Thoracic aorta (tissue), 2 donors: ENCODE data around the gene GIMAP2. TPM values are rescaled to one million over a fixed set of nuclear protein-coding genes. Genes with fewer than 3 reads are reported as not detected.

Experiments used
- ATAC-seq: fragments of 150-250 bp; one replicate; pipeline ENCODE4 v1.8.0; 2017; ENCODE audit warnings: low read depth; ENCODE audit not compliant: insufficient number of reproducible peaks, low FRiP score
- DNase-seq: peaks from one replicate; pipeline ENCODE4 v3.0.0-alpha.2; 2020; ENCODE audit warnings: low spot score
- H3K27ac ChIP-seq, 2 donors: fragments of 200-600 bp; sonication (generic); 1 replicate in 1 of 2; 2 replicates in 1 of 2; pipeline ENCODE4 v1.5.1; 2016; ENCODE audit warnings: mild to moderate bottlenecking in 2 of 2, moderate library complexity in 2 of 2
- H3K27me3 ChIP-seq: fragments of 200-600 bp; sonication (generic); replicated peaks from 2 replicates; pipeline ENCODE4 v1.6.0; 2016; ENCODE audit warnings: mild to moderate bottlenecking; ENCODE audit not compliant: insufficient read depth
- H3K36me3 ChIP-seq: fragments of 200-600 bp; sonication (generic); one replicate; pipeline ENCODE4 v1.5.1; 2016
- H3K4me1 ChIP-seq, 2 donors: fragments of 200-600 bp; sonication (generic); 1 replicate in 1 of 2; 2 replicates in 1 of 2; pipeline versions ENCODE4 v1.5.1 to v1.6.0; 2016; ENCODE audit warnings: low read depth in 2 of 2, mild to moderate bottlenecking in 1 of 2; ENCODE audit not compliant: control insufficient read depth in 1 of 2
- H3K4me3 ChIP-seq: fragments of 200-600 bp; sonication (generic); 2 replicates; pipeline ENCODE4 v1.5.1; 2016; ENCODE audit warnings: mild to moderate bottlenecking
- H3K9me3 ChIP-seq: fragments of 200-600 bp; sonication (generic); 2 replicates; pipeline ENCODE4 v1.5.1; 2016
- CTCF ChIP-seq: fragments of 200-600 bp; sonication (generic); IDR thresholded peaks from one replicate; pipeline ENCODE4 v1.5.1; 2019; ENCODE audit warnings: antibody characterized with exemption
- total RNA-seq, 2 donors: library from RNA; depleted of rRNA; stranded (reverse); fragments of >200 nt; gene quantifications; one replicate each; pipeline versions ENCODE4 v1.1.0 to v1.2.3, GENCODE V29; 2016

The GIMAP2 gene
- total RNA-seq, 2 donors from 2014 or later = 5.9 to 18.0 TPM

DNA sequence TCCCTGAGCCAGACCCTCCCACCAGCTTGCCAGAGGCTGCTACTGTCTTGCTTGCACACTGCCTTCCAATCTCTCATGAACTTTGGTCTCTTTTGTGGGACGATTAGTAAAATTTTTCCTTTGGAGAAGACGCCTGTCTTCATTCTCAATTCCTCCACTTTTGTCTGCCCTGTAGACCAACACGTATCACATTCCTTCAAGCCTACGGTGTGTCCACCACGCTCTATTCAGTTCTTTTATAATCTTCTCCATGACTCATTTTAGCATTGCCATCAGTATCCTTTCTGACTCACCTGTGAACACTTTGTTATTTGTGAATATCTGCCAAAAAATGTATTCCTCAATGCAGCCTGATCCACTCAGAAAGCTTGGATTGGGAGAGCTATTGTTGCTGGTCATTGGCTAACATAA is 53.1 kb downstream of the GIMAP2 start:
- no peak for ATAC-seq
- no peak overlapping the region for H3K27ac ChIP-seq
- H3K4me3 ChIP-seq = peak overlapping the region; percentile 69
- no peaks in the 10 kb centered on the region for H3K4me1 ChIP-seq
- H3K9me3 ChIP-seq = no peaks in the 10 kb centered on the region
- no peak for TF ChIP-seq CTCF
- no peaks in the 10 kb centered on the region for H3K27me3 ChIP-seq
- DNase-seq = no peak
- no peaks in the 10 kb centered on the region for H3K36me3 ChIP-seq

DNA sequence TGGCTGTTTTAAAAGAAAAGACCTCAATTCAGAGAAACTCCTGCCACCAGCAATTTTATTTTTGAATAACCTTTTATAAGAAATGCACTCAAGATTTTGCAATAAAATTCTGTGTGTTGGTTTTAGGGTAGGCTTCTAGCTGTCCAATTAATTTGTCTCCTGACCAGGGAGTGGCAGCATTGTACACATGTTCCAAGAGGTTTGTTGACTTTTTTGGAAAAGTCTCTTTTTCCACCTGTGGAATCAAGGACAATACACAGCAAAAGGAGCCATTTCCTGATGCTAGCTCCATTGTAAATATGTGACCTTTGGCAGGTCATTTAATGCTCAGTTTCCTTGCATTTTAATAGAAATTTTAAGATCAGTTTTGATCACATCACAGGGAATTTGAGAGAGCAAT is 53.5 kb downstream of the GIMAP2 start:
- Histone ChIP-seq H3K4me3 (peak overlapping the region; percentile 69), H3K9me3 (no peaks in the 10 kb centered on the region), H3K36me3 (no peaks in the 10 kb centered on the region), H3K4me1 (no peaks in the 10 kb centered on the region), H3K27me3 (no peaks in the 10 kb centered on the region), H3K27ac (no peak overlapping the region)
- DNase-seq = no peak
- no peak for TF ChIP-seq CTCF
- ATAC-seq = no peak

- ATAC-seq (no peak), DNase-seq (no peak)
- TF ChIP-seq CTCF = no peak
Measured at GRCh38 chr7:150740053-150740452, 54.5 kb downstream of the GIMAP2 start.

GRCh38 chr7:150742286-150742968 is 56.9 kb downstream of the GIMAP2 start:
- DNase-seq (no peak), ATAC-seq (no peak)
- Histone ChIP-seq H3K9me3 (no peaks in the 10 kb centered on the region), H3K4me3 (no peak overlapping the region), H3K4me1 (no peaks in the 10 kb centered on the region), H3K27me3 (no peaks in the 10 kb centered on the region), H3K27ac (no peak overlapping the region), H3K36me3 (no peaks in the 10 kb centered on the region)
- no peak for TF ChIP-seq CTCF

More at GRCh38 chr7:150740053-150740452, 54.5 kb downstream of the GIMAP2 start:
- no peaks in the 10 kb centered on the region for H3K36me3 ChIP-seq
- no peaks in the 10 kb centered on the region for H3K4me1 ChIP-seq
- no peaks in the 10 kb centered on the region for H3K27me3 ChIP-seq
- H3K27ac ChIP-seq = no peak overlapping the region
- no peaks in the 10 kb centered on the region for H3K9me3 ChIP-seq
- peak overlapping the region; percentile 69 for H3K4me3 ChIP-seq

Other genes starting within 250 kb of the GIMAP2 start
- gene GIMAP8, start 235.1 kb upstream of the GIMAP2 start, total RNA-seq = 10 to 100 TPM in 1 of 2 donors, 1 to 10 TPM in 1; 5.8 to 13.4 TPM
- gene GIMAP7, start 170.8 kb upstream of the GIMAP2 start, total RNA-seq = 10 to 100 TPM; 12.6 to 21.4 TPM
- gene GIMAP4, start 118.3 kb upstream of the GIMAP2 start, total RNA-seq = 10 to 100 TPM; 12.3 to 29.3 TPM
- 10 to 100 TPM; 20.3 to 41.1 TPM for gene GIMAP6, start 53.3 kb upstream of the GIMAP2 start, total RNA-seq
- gene GIMAP1, start 30.9 kb downstream of the GIMAP2 start, total RNA-seq = 1 to 10 TPM; 4.2 to 7.8 TPM
- 10 to 100 TPM; 35.9 to 55.0 TPM for gene GIMAP5, start 51.7 kb downstream of the GIMAP2 start, total RNA-seq
- gene TMEM176B, start 114.7 kb downstream of the GIMAP2 start, total RNA-seq = 10 to 100 TPM; 21.0 to 25.2 TPM
- 10 to 100 TPM in 1 of 2 donors, 1 to 10 TPM in 1; 9.1 to 23.4 TPM for gene TMEM176A, start 115.1 kb downstream of the GIMAP2 start, total RNA-seq
- not detected for gene AOC1, start 166.8 kb downstream of the GIMAP2 start, total RNA-seq